Right lobe of liver (tissue), 4 donors: ENCODE results near the gene CYTH2.

Experiments used
- POLR2A ChIP-seq: fragments of 450-650 bp; IDR thresholded peaks from one replicate; pipeline ENCODE4 v1.6.1; 2017; ENCODE audit warnings: antibody characterized with exemption, mild to moderate bottlenecking
- TF ChIP-seq, protein P1 (sequence below), 4 donors: fragments of 200-600 bp in 3 of 4; fragments of 450-650 bp in 1 of 4; IDR thresholded peaks; one replicate each; pipeline versions ENCODE4 v1.5.1 to v1.8.0; 2016 to 2022; ENCODE audit warnings: antibody characterized with exemption in 4 of 4, mild to moderate bottlenecking in 2 of 4
- donor health status: DM: no; HTN: no; CAD: no.
- donor health status: DM: no; HTN: no; CAD: no.
- donor health status: DM: no; HTN: yes; CAD: no.

DNA sequence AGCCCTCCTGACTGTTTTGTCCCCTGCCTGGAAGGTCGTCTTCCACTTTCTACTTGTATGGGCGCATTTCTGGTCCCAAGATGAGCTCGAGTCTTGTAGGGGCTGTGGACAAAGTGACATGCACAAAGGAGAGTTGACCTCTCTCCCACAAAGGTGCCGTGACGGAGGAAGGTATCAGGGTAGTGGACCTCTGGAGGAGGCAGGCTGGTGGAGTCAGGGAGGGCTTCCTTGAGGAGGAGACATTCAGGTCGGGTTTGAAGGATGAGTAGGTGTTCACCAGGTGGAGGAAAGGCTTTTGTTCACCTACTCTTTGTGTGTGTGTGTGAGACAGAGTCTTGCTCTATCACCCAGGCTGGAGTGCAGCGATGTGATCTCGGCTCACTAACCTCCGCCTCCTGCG is 1.7 kb downstream of the CYTH2 start:
- TF ChIP-seq, protein P1, sequence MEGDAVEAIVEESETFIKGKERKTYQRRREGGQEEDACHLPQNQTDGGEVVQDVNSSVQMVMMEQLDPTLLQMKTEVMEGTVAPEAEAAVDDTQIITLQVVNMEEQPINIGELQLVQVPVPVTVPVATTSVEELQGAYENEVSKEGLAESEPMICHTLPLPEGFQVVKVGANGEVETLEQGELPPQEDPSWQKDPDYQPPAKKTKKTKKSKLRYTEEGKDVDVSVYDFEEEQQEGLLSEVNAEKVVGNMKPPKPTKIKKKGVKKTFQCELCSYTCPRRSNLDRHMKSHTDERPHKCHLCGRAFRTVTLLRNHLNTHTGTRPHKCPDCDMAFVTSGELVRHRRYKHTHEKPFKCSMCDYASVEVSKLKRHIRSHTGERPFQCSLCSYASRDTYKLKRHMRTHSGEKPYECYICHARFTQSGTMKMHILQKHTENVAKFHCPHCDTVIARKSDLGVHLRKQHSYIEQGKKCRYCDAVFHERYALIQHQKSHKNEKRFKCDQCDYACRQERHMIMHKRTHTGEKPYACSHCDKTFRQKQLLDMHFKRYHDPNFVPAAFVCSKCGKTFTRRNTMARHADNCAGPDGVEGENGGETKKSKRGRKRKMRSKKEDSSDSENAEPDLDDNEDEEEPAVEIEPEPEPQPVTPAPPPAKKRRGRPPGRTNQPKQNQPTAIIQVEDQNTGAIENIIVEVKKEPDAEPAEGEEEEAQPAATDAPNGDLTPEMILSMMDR (IDR thresholded peaks at IDR 0.05): no peak
- no peak for TF ChIP-seq POLR2A
